Activated T-cell treated with anti-CD3 and anti-CD28 coated beads, Interleukin-2, amount 50 U/mL, for 4 hours (primary cell): ENCODE measurements around the gene LCN10. TPM values are rescaled to one million over a fixed set of nuclear protein-coding genes. Genes with fewer than 3 reads are reported as not detected.

Experiments
- ATAC-seq, 2 donors: fragments of 200-7000 bp; cut with Tn5 transposase; one replicate each; pipeline ENCODE4 v1.10.0; 2021
- DNase-seq: peaks from one replicate; pipeline ENCODE4 v3.0.0-alpha.2; 2020
- H3K27me3 Mint-ChIP-seq: one replicate; pipeline ENCODE4 v1.8.0; 2021; ENCODE audit warnings: low read depth, mixed read lengths
- H3K36me3 Mint-ChIP-seq: one replicate; pipeline ENCODE4 v1.8.0; 2022; ENCODE audit warnings: mixed read lengths; ENCODE audit not compliant: insufficient read depth
- H3K4me1 Mint-ChIP-seq: one replicate; pipeline ENCODE4 v1.8.0; 2021; ENCODE audit warnings: low read depth, mixed read lengths
- H3K4me3 Mint-ChIP-seq: one replicate; pipeline ENCODE4 v1.8.0; 2021; ENCODE audit warnings: mild to moderate bottlenecking, moderate library complexity, mixed read lengths
- H3K9me3 Mint-ChIP-seq: one replicate; pipeline ENCODE4 v1.8.0; 2021; ENCODE audit warnings: mixed read lengths
- total RNA-seq, 3 donors: library from RNA; stranded (reverse); gene quantifications; one replicate each; pipeline ENCODE4 v1.2.1, GENCODE V29; 2021

Gene LCN10
- total RNA-seq, 3 donors from 2014 or later: 0.82 to 2.4 (median 2.1) TPM

DNA sequence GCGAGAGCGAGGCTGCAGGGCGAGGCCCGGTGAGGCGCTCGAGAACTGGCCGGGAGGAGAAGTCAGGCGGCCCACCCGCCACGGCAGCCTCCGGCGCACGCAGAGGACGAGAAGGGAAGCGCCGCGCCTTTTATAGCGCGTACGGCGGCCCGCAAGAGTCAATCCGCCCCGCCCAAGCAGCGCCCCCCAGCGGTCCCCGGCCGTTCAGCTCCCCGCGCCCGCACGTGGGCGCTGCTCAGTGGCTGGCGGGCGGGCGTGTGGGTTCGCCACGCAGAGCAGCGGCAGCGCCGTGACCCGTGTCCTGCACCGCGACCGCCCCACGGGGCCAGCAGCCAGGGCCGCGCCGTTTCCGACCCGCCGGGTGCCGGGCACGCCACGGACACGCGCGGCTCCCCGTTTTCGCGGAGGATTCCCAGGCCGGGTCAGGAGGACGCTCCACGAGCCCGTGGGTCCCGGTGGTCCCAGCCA, 14.6 kb downstream of the LCN10 start:
- Mint-ChIP-seq H3K9me3 (no peaks in the 10 kb centered on the region), H3K4me1 (peaks cover 34% of the 10 kb centered on the region), H3K27me3 (no peaks in the 10 kb centered on the region), H3K36me3 (peaks cover 31% of the 10 kb centered on the region), H3K4me3 (peak overlapping the region; percentile 98)
- peak; percentile 68 to 74 for ATAC-seq
- DNase-seq: peak; percentile 95

DNA sequence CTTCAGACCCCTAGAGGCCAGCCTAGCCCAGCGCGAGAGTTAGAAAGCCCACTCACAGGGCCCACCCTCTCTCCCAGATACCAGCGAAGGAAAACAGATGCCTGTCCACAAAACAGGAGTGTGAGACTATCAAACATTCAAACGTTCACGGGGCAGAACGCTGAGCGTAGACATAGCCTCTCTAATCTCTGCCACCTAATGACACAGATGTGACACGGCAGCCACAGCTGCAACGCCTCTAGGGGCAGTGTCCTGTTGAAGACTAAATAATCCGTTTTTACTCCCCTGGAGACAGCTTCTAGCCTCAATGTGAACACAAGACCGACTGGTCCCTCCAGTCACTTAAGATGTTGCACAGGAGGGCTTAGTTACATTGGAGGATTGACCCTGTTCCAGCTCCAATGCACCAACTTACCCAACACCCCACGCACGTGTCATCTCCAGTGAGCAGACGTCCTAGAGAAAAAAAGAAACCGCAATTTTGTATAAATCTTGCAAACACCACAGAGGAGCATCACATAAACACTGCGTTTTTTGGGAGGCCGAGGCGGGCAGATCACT, 16.0 kb downstream of the LCN10 start:
- DNase-seq (peak; percentile 35), ATAC-seq (no peak)
- H3K27me3 Mint-ChIP-seq: no peaks in the 10 kb centered on the region
- H3K4me1 Mint-ChIP-seq: peaks cover 27% of the 10 kb centered on the region
- peak overlapping the region; percentile 98 for H3K4me3 Mint-ChIP-seq
- no peaks in the 10 kb centered on the region for H3K9me3 Mint-ChIP-seq
- peaks cover 31% of the 10 kb centered on the region for H3K36me3 Mint-ChIP-seq

DNA sequence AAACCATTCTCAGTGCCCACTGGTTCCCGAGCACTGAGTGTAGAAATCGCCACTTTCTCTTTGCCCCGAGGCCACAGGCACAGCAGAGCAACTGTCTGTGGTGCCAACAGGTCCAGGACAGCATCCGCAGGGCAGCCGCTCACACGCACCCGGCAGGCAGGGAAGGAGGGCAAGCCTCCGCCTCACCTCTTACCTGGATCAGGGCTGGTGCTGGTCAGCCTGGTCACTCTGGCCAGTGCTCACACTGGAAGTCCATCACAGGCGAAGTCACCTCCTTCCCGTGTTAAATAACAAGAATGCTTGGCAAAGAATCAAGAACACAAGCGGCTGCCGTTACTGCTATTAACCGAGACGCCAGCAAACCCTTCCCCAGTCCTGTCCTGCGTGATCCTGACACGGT, 16.6 kb downstream of the LCN10 start:
- peak overlapping the region; percentile 98 for H3K4me3 Mint-ChIP-seq
- H3K9me3 Mint-ChIP-seq: no peaks in the 10 kb centered on the region
- H3K4me1 Mint-ChIP-seq: peaks cover 27% of the 10 kb centered on the region
- H3K36me3 Mint-ChIP-seq: peaks cover 31% of the 10 kb centered on the region
- DNase-seq (no peak), ATAC-seq (no peak)
- H3K27me3 Mint-ChIP-seq: no peaks in the 10 kb centered on the region

DNA sequence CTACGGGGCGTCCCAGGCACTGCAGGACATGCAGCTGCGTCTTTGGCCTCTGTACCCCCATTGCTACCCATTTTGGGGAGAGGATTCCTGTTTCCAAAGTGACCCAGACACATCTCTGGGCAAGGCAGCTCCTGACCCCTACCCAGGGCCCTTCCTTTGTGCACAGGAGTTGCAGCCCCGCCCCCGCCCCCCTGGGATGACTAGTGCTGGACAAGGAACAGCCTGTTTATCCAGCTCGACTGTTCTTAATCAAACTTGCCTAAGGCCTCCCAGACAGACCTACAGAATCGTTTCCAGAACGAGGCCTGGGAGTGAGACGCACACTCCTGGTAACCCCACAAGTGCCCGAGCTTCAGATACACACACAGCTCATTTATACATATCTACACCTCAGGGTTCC, 17.1 kb downstream of the LCN10 start:
- Mint-ChIP-seq H3K4me3 (peak overlapping the region; percentile 98), H3K27me3 (no peaks in the 10 kb centered on the region), H3K4me1 (peaks cover 27% of the 10 kb centered on the region), H3K36me3 (peaks cover 31% of the 10 kb centered on the region), H3K9me3 (no peaks in the 10 kb centered on the region)
- ATAC-seq: no peak
- DNase-seq: no peak

DNA sequence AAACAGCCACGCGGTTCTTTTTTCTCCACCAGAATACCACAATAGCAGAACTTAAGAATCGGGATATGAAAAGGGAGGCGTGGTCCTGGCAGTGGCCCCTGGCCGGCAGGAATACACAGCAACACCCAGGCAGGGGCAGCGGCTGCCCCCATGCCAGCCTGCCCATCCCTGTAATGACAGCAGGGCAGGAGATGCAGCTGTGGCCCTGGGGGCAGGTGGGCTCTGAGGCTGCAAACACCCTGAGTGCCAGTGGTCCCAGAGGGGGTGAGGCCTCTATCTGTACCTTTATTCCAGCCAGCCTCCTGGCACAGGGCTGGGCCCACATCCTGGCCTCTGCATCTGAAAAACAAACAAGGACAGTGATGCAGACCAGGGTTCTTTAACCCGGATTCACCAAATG, 18.0 kb downstream of the LCN10 start:
- Mint-ChIP-seq H3K4me3 (peak overlapping the region; percentile 25), H3K4me1 (peaks cover 26% of the 10 kb centered on the region), H3K36me3 (peaks cover 31% of the 10 kb centered on the region), H3K27me3 (no peaks in the 10 kb centered on the region), H3K9me3 (no peaks in the 10 kb centered on the region)
- no peak for DNase-seq
- no peak for ATAC-seq

DNA sequence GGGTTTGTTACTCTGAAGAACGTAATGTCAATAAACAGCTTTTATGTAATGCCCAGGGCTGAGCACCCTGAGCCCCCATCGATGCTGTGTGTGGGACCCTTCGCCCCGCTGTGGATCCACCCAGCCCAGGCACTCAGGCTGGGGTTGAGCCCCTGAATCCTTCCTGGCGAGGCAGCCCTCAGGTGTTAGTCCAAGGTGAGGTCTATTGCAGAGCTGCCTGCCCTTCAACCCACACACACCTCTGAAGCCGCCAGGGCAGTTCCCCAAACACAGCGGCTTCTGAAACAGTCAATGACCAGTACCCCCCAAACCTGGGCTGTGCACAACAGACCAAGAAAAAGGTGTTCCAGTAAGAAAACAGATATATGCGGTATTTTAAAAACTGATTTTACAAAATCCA, 18.8 kb downstream of the LCN10 start:
- Mint-ChIP-seq H3K9me3 (no peaks in the 10 kb centered on the region), H3K36me3 (peaks cover 31% of the 10 kb centered on the region), H3K27me3 (no peaks in the 10 kb centered on the region), H3K4me3 (peak overlapping the region; percentile 55), H3K4me1 (peaks cover 22% of the 10 kb centered on the region)
- DNase-seq (no peak), ATAC-seq (no peak)

DNA sequence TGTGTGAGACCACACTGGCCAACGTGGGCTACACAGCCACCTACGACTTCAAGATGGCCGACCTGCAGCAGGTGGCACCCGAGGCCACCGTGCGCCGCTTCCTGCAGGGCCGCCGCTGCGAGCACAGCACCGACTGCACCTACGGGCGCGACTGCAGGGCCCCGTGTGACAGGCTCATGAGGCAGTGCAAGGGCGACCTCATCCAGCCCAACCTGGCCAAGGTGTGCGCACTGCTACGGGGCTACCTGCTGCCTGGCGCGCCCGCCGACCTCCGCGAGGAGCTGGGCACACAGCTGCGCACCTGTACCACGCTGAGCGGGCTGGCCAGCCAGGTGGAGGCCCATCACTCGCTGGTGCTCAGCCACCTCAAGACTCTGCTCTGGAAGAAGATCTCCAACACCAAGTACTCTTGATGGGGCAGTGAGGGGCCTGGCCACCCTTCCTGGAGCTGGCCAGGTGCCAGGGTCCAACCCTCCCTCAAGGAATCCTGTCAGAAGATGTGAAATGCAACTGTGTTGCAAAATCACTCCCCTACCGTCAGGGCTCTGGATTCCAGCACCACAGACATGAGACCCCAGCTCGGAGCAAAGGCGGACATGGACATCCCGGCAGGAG, 19.3 kb downstream of the LCN10 start:
- Mint-ChIP-seq H3K9me3 (no peaks in the 10 kb centered on the region), H3K36me3 (peaks cover 31% of the 10 kb centered on the region), H3K4me1 (peaks cover 24% of the 10 kb centered on the region), H3K4me3 (peak overlapping the region; percentile 29), H3K27me3 (no peaks in the 10 kb centered on the region)
- no peak for ATAC-seq
- DNase-seq: no peak

DNA sequence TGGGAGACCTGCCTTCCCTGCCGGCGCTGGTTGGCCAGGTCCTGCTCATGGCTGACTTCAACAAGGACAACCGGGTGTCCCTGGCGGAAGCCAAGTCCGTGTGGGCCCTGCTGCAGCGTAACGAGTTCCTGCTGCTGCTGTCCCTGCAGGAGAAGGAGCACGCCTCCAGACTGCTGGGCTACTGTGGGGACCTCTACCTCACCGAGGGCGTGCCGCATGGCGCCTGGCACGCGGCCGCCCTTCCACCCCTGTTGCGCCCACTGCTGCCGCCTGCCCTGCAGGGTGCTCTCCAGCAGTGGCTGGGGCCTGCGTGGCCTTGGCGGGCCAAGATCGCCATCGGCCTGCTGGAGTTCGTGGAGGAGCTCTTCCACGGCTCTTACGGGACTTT, 19.8 kb downstream of the LCN10 start:
- H3K4me3 Mint-ChIP-seq: no peak overlapping the region
- peaks cover 25% of the 10 kb centered on the region for H3K4me1 Mint-ChIP-seq
- peak in 1 of 2 donors; percentile 3 for ATAC-seq
- H3K36me3 Mint-ChIP-seq: peaks cover 31% of the 10 kb centered on the region
- H3K27me3 Mint-ChIP-seq: no peaks in the 10 kb centered on the region
- no peaks in the 10 kb centered on the region for H3K9me3 Mint-ChIP-seq
- DNase-seq: no peak

DNA sequence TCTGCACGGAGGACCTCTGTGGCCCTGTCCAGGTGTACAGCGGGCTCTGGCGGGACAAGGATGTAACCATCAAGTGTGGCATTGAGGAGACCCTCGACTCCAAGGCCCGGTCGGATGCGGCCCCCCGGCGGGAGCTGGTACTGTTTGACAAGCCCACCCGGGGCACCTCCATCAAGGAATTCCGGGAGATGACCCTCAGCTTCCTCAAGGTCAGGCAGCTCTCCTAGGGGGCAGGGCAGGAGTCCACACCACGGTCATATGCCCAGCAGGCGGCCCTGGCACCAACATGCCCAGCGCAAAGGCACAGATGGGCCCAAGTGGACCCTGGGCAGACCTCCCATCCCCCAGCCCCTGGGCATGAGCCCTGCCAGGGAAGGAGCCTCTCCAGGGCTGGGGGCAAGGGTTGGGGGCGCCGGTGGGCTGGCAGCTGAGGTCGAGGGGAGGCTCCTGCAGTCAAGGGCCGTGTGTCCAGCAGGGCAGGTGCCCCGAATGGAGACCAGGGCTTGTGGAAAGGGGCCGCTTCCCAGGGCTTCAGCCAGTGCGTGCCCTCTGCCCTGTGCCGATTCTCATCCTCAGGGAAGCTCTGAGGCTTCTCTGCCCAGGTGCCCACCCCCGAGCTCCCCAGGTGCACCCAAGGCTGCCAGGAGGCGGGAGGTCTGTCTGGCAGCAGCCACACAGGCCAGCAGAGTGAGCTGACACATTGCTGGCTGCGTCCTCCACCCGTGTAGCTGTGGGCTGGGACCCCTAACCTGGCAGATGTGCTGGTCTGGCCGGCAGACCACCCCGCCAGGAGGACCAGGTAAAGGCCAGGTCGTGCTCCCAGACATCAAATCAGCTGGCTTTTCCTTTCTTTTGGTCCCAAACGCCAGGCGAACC, 20.4 kb downstream of the LCN10 start:
- Mint-ChIP-seq H3K36me3 (peaks cover 29% of the 10 kb centered on the region), H3K4me3 (no peak overlapping the region), H3K4me1 (peaks cover 23% of the 10 kb centered on the region)

DNA sequence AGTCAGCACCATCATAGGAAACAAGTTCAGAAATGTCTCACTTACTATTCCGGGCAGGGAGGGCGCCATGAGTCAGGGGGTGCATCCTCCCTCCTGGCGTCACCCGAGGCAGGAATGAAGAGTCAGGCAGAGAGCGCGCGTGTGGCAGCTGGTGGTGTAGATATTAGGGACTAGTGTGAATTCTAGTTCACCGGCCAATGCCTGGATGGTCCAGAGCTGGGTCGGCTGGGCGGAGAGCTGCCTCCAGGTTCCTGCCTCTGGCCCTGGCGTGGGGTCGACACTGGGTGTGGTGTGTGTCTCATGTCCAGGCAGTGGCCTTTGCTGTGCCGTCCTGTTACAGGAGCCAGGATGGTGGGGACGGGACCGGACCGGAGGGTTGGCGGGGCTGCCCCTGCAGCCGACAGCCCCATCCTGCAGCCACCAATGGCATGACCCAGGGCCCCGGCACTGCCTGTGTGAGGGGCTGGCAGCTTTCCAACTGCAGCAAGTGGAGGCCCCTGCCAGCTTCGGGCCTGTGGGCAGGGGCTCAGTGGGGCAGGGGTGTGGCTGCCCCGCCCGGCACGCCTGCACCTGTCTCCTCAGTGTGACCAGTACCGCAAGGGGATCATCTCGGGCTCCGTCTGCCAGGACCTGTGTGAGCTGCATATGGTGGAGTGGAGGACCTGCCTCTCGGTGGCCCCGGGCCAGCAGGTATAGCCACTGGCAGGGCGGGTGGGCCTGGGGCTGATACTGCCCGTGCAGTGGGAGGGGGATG, 21.2 kb downstream of the LCN10 start:
- DNase-seq: no peak
- peaks cover 24% of the 10 kb centered on the region for H3K36me3 Mint-ChIP-seq
- H3K4me3 Mint-ChIP-seq: no peak overlapping the region
- H3K27me3 Mint-ChIP-seq: peaks cover 2% of the 10 kb centered on the region
- ATAC-seq: peak; percentile 7 to 11
- no peaks in the 10 kb centered on the region for H3K9me3 Mint-ChIP-seq
- H3K4me1 Mint-ChIP-seq: peaks cover 19% of the 10 kb centered on the region

More for the DNA sequence above, 20.4 kb downstream of the LCN10 start:
- DNase-seq: no peak
- no peaks in the 10 kb centered on the region for H3K9me3 Mint-ChIP-seq
- no peaks in the 10 kb centered on the region for H3K27me3 Mint-ChIP-seq
- ATAC-seq: no peak

DNA sequence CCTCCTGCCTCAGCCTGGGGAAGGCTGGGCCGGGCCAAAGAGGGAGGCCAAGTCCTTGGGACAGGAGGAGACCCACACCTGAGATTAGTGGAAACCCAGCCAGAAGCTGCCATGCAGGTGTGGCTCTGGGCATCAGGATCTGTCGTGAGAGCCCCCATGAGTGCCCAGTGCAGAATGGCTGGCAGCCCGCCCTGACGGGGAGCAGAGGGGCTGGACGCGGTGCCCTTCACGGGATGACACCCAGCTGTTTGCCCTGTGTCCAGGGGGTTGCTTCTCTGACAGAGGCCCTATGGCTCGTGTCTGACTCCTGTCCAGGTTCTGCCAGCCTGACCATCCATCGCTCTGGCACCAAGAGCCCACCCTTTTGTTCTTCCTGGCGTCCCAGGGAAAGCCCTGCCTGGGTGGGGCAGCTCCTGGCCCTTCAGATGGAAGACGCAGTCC, 21.8 kb downstream of the LCN10 start:
- no peak overlapping the region for H3K4me3 Mint-ChIP-seq
- no peak for ATAC-seq
- H3K4me1 Mint-ChIP-seq: peaks cover 13% of the 10 kb centered on the region
- H3K36me3 Mint-ChIP-seq: peaks cover 20% of the 10 kb centered on the region
- H3K9me3 Mint-ChIP-seq: no peaks in the 10 kb centered on the region
- DNase-seq: no peak
- peaks cover 4% of the 10 kb centered on the region for H3K27me3 Mint-ChIP-seq

DNA sequence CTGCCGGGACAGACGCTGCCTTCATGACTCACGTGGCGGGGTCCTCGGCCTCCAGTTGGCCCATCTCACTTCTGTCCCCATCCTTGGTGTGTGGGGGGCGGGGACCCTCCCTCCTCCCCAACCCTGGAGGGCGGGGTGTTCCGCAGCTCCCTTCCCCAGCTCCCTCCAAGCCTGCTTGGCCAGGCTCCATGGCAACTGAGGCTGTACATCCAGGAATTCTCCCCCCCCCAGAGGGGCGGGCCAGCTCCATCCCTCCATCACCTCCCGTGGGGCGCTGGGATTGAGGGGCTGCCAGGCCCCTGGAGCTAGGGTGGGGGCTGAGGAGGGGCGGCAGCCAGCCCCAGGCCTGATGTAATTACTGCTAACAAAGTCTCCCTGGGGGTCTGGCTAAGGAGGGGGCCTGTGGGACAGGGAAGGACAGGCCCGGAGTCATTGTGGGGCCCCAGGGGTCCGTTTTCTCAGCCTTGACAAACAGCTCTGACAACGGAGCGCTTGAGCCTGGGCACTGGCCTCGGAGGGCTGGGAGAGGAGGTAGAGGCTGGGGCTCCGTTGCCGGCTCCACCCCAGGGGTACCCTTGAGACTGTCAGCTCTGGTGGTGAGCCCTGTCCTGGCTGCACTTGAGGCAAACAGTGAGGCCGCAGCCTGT, 22.4 kb downstream of the LCN10 start:
- peaks cover 15% of the 10 kb centered on the region for H3K36me3 Mint-ChIP-seq
- peaks cover 6% of the 10 kb centered on the region for H3K27me3 Mint-ChIP-seq
- DNase-seq (no peak), ATAC-seq (no peak)
- H3K4me1 Mint-ChIP-seq: peaks cover 9% of the 10 kb centered on the region
- no peaks in the 10 kb centered on the region for H3K9me3 Mint-ChIP-seq
- H3K4me3 Mint-ChIP-seq: no peak overlapping the region

DNA sequence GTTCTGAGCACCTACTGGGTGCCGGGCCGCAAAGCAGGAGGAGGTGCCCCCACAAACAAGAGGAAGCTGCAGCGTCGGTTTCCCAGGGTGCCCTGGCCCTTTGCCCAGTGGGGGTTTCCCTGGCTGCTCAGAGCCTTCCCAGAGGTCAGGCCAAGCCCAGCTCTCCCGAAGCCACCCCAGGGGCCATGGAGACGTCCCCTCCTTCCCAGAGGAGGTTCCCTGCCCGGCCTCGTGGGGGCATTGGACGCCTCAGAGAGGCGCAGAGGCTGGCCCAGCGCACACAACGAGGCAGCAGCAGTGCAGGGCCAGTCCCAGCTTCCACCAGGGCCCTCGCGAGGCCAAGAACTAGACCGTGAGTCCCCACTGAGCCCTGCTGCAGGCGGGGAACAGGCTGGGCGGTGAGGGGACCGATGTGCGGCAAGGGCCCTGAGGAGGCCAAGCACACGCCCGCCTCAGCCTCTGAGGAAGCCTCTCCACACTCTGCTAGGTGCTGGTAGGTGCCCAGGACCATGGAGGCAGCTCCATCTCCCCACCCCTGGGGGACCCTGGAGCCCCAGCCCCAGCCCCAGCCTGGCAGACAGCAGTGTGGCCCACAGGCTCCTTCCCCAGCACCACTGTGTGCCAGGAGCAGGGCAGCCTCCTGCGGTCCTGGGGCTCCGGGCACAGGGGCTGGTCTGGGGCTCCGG, 23.4 kb downstream of the LCN10 start:
- Mint-ChIP-seq H3K27me3 (peaks cover 9% of the 10 kb centered on the region), H3K36me3 (peaks cover 9% of the 10 kb centered on the region), H3K4me3 (no peak overlapping the region), H3K4me1 (peaks cover 7% of the 10 kb centered on the region), H3K9me3 (no peaks in the 10 kb centered on the region)
- DNase-seq (no peak), ATAC-seq (peak; percentile 6 to 12)
